CD14-positive monocyte (primary cell): ENCODE measurements around the gene ATP5F1A. TPM values are rescaled to one million over a fixed set of nuclear protein-coding genes. Genes with fewer than 3 reads are reported as not detected.
"Not testable (repeated sequence)": the region's sequence is repeated elsewhere in the genome, so short reads cannot be mapped to it uniquely, and the experiment has no call there.

Experiments
- DNase-seq, 3 donors: peaks; one replicate each; pipeline ENCODE4 v3.0.0-alpha.2; 2011 to 2022
- H2AFZ ChIP-seq: 2 replicates; pipeline ENCODE4 v1.6.0; 2012; ENCODE audit warnings: mild to moderate bottlenecking, low read depth, low read length, inconsistent platforms; ENCODE audit not compliant: insufficient read depth, poor library complexity, severe bottlenecking
- H3K27ac ChIP-seq, 2 donors: 1 replicate in 1 of 2; 2 replicates in 1 of 2; pipeline ENCODE4 v1.5.1; 2012 to 2013; ENCODE audit warnings: low read length in 2 of 2, control low read depth in 1 of 2, inconsistent platforms in 1 of 2, low read depth in 1 of 2, mild to moderate bottlenecking in 1 of 2
- H3K27me3 ChIP-seq, 2 donors: one replicate each; pipeline versions ENCODE4 v1.6.0 to v1.6.1; 2011 to 2013; ENCODE audit warnings: low read length in 2 of 2; ENCODE audit not compliant: control insufficient read depth in 2 of 2, insufficient read depth in 2 of 2
- H3K36me3 ChIP-seq, 2 donors: replicated peaks in 1 of 2; 1 replicate in 1 of 2; 2 replicates in 1 of 2; pipeline versions ENCODE4 v1.5.1 to v1.6.1; 2012 to 2013; ENCODE audit warnings: low read length in 2 of 2, control low read depth in 1 of 2, inconsistent platforms in 1 of 2, mild to moderate bottlenecking in 1 of 2; ENCODE audit not compliant: insufficient read depth in 2 of 2, control insufficient read depth in 1 of 2
- H3K4me1 ChIP-seq, 2 donors: 1 replicate in 1 of 2; 2 replicates in 1 of 2; pipeline versions ENCODE4 v1.5.1 to v1.6.1; 2012 to 2013; ENCODE audit warnings: low read length in 2 of 2, control low read depth in 1 of 2, inconsistent platforms in 1 of 2, mild to moderate bottlenecking in 1 of 2, moderate library complexity in 1 of 2; ENCODE audit not compliant: insufficient read depth in 2 of 2, control insufficient read depth in 1 of 2
- H3K4me2 ChIP-seq: replicated peaks from 2 replicates; pipeline ENCODE3; 2012; ENCODE audit warnings: low read length, moderate library complexity, mild to moderate bottlenecking; ENCODE audit not compliant: poor library complexity, severe bottlenecking; ENCODE audit errors: extremely low read depth
- H3K4me3 ChIP-seq, 3 experiments: fragments of 200-600 bp in 1 of 3; sonication (generic) in 1 of 3; replicated peaks in 1 of 3; 1 replicate in 2 of 3; 2 replicates in 1 of 3; pipeline ENCODE4 v1.5.1; 2011 to 2013; ENCODE audit warnings: low read length in 3 of 3, mild to moderate bottlenecking in 3 of 3, control low read depth in 2 of 3, low read depth in 2 of 3, inconsistent platforms in 1 of 3, moderate library complexity in 1 of 3
- H3K79me2 ChIP-seq: 2 replicates; pipeline ENCODE4 v1.6.0; 2012; ENCODE audit warnings: mild to moderate bottlenecking, control low read depth, inconsistent platforms, low read length, moderate library complexity; ENCODE audit not compliant: insufficient read depth
- H3K9ac ChIP-seq: 2 replicates; pipeline ENCODE4 v1.6.0; 2017; ENCODE audit warnings: low read length, mild to moderate bottlenecking; ENCODE audit not compliant: insufficient read depth, poor library complexity, severe bottlenecking
- H3K9me3 ChIP-seq, 2 donors: replicated peaks in 1 of 2; 1 replicate in 1 of 2; 2 replicates in 1 of 2; pipeline versions ENCODE4 v1.5.1 to v1.6.1; 2012 to 2013; ENCODE audit warnings: low read length in 2 of 2, control low read depth in 1 of 2; ENCODE audit not compliant: control insufficient read depth in 1 of 2, insufficient read depth in 1 of 2
- H4K20me1 ChIP-seq: 2 replicates; pipeline ENCODE4 v1.6.0; 2012; ENCODE audit warnings: mild to moderate bottlenecking, low read length, control low read depth, moderate library complexity; ENCODE audit not compliant: insufficient read depth
- H3K27ac Mint-ChIP-seq, 7 donors: one replicate each; pipeline ENCODE4 v1.8.0; 2020; ENCODE audit warnings: mild to moderate bottlenecking in 7 of 7, mixed read lengths in 7 of 7, moderate library complexity in 6 of 7, inconsistent platforms in 2 of 7
- H3K27me3 Mint-ChIP-seq, 3 donors: one replicate each; pipeline ENCODE4 v1.8.0; 2021 to 2022; ENCODE audit warnings: low read depth in 3 of 3, mild to moderate bottlenecking in 3 of 3, mixed read lengths in 3 of 3, moderate library complexity in 3 of 3, inconsistent platforms in 1 of 3
- H3K36me3 Mint-ChIP-seq, 2 donors: one replicate each; pipeline ENCODE4 v1.8.0; 2020; ENCODE audit warnings: mixed read lengths in 2 of 2, inconsistent platforms in 1 of 2, mild to moderate bottlenecking in 1 of 2
- H3K4me1 Mint-ChIP-seq: one replicate; pipeline ENCODE4 v1.8.0; 2020; ENCODE audit warnings: mild to moderate bottlenecking, mixed read lengths
- H3K4me3 Mint-ChIP-seq, 2 donors: one replicate each; pipeline ENCODE4 v1.8.0; 2020; ENCODE audit warnings: mild to moderate bottlenecking in 2 of 2, mixed read lengths in 2 of 2, moderate library complexity in 1 of 2
- H3K9me3 Mint-ChIP-seq, 7 donors: one replicate each; pipeline ENCODE4 v1.8.0; 2020 to 2022; ENCODE audit warnings: mixed read lengths in 7 of 7, mild to moderate bottlenecking in 6 of 7, moderate library complexity in 6 of 7, inconsistent platforms in 2 of 7
- CTCF ChIP-seq: fragments of 200-600 bp; IDR thresholded peaks from one replicate; pipeline ENCODE4 v1.8.0; 2022; ENCODE audit warnings: antibody characterized with exemption, mild to moderate bottlenecking
- WGBS: methylation state at CpG from one replicate; pipeline ENCODE4 v1.1.5; 2013; ENCODE audit warnings: missing lambda C conversion rate; ENCODE audit not compliant: insufficient coverage; 5-methylcytosine and 5-hydroxymethylcytosine counted together
- intact Hi-C, 2 donors: fragments of 100-400 bp; cut with micrococcal nuclease; formaldehyde crosslinking; loops; one replicate each; pipeline versions ENCODE4 v1.15.0 to v1.15.1; 2023
- polyA plus RNA-seq, 3 donors: library from polyadenylated mRNA; depleted of rRNA in 1 of 3; unstranded in 2 of 3; stranded (reverse) in 1 of 3; fragments of 300-500 nt in 2 of 3; fragments of >200 nt in 1 of 3; fragmentation: Illumina TruSeq in 2 of 3; gene quantifications; 1 replicate in 2 of 3; 2 replicates in 1 of 3; pipeline ENCODE4 v1.2.3, GENCODE V29; 2012 to 2021

The ATP5F1A gene
- polyA plus RNA-seq, 3 donors, result 251 to 553 (median 524) TPM

- Mint-ChIP-seq H3K9me3 (peaks cover 0 to 2% (median 0%) of the 10 kb centered on the region in 7 donors), H3K27ac (peak overlapping the region in 1 of 7 donors; percentile 57), H3K27me3 (no peaks in the 10 kb centered on the region), H3K4me3 (no peak overlapping the region), H3K36me3 (peaks cover 32 to 49% of the 10 kb centered on the region in 2 donors), H3K4me1 (peaks cover 20% of the 10 kb centered on the region)
- H4K20me1 ChIP-seq, result peaks cover 48% of the 10 kb centered on the region
- intact Hi-C loops, result no loop called here
- no peak overlapping the region for H3K9ac ChIP-seq
- H3K27ac ChIP-seq, result no peak overlapping the region
- 93% methylated on average over 8 of the region's 10 CpGs for WGBS
- TF ChIP-seq CTCF, result no peak
- H3K9me3 ChIP-seq, result no peaks in the 10 kb centered on the region
- DNase-seq, result no peak
- H2AFZ ChIP-seq, result no peak overlapping the region
- H3K79me2 ChIP-seq, result peaks cover 82% of the 10 kb centered on the region
- H3K4me3 ChIP-seq, result no peak overlapping the region
- peaks cover 38 to 44% of the 10 kb centered on the region in 2 donors for H3K36me3 ChIP-seq
- no peak overlapping the region for H3K4me2 ChIP-seq
- H3K27me3 ChIP-seq, result no peaks in the 10 kb centered on the region
- peaks cover 18 to 24% of the 10 kb centered on the region in 2 donors for H3K4me1 ChIP-seq
Measured at GRCh38 chr18:46095532-46095931, 2.6 kb downstream of the ATP5F1A start.

- not testable (repeated sequence) for H3K4me3 ChIP-seq, H3K4me1 Mint-ChIP-seq, H3K4me1 ChIP-seq, H3K27ac Mint-ChIP-seq, H3K27me3 Mint-ChIP-seq, H3K9ac ChIP-seq, H2AFZ ChIP-seq, DNase-seq, H3K4me2 ChIP-seq, H3K9me3 ChIP-seq, H3K27me3 ChIP-seq, H3K9me3 Mint-ChIP-seq, H3K4me3 Mint-ChIP-seq
- H4K20me1 ChIP-seq, result peaks cover 86% of the 10 kb centered on the region
- intact Hi-C loops, result loop anchor here in 1 of 2 donors (10.0 kb wide), 1 partner anchor 174 kb away; no protein-coding TSS in a partner anchor
- 97% methylated on average over 3 of the region's 8 CpGs for WGBS
- peaks cover 90 to 99% of the 10 kb centered on the region in 2 donors for H3K36me3 Mint-ChIP-seq
- peaks cover 45% of the 10 kb centered on the region for H3K79me2 ChIP-seq
- H3K36me3 ChIP-seq, result peaks cover 94 to 97% of the 10 kb centered on the region in 2 donors
- H3K27ac ChIP-seq, result peak overlapping the region in 1 of 2 donors; percentile 31
Measured at GRCh38 chr18:46088501-46088900, 9.6 kb downstream of the ATP5F1A start.
